Epithelial cell of esophagus (primary cell): ENCODE measurements around the gene CD274.

Experiments used
- DNase-seq: peaks from one replicate; pipeline ENCODE4 v3.0.0; 2010; ENCODE audit warnings: low read depth
- H3K4me3 ChIP-seq: 2 replicates; pipeline ENCODE4 v1.5.1; 2011; ENCODE audit warnings: mild to moderate bottlenecking, low read length, control low read depth
- TF ChIP-seq, protein P1 (sequence below): IDR thresholded peaks from 2 replicates; pipeline ENCODE4 v1.5.1; 2011; ENCODE audit warnings: low read depth, mild to moderate bottlenecking, low read length, control low read depth, inconsistent platforms; ENCODE audit not compliant: insufficient read depth; ENCODE audit errors: missing control alignments

CD274 gene

DNA sequence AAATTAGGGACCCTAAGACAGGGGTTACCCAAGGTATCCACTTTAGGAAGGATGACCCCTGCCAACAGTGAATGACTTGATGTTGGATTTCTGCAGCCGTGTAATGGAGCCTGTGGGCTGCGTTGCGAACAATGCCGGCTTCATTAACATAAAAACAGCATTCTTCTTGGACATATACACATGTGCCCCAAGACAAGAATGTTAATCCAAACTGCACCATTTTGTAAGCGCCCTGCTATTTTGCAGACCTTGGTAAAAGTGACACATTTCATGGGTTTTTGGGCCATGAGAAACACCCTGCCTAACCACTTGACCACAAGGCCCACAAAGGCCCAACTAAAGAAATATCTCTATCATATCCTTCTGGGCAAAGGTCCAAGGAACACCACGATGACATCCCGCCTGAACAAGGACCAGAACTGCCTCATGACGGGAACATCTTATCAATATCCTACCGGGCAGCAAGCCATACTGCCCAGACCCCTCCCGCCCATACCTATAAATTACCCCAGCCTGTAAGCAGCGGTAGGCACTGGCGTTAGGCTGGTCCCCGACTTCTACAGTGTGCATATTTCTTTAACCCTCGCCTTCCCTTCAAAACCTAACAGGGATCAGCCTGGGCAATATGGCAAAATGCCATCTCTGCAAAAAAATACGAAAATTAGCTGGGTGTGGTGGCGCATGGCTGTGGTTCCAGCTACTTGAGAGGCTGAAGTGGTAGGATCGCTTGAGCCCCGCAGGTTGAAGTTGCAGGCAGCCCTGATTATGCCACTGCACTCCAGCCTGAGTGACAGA is 50.3 kb downstream of the CD274 start:
- DNase-seq = no peak
- no peak overlapping the region for H3K4me3 ChIP-seq
- TF ChIP-seq, protein P1, sequence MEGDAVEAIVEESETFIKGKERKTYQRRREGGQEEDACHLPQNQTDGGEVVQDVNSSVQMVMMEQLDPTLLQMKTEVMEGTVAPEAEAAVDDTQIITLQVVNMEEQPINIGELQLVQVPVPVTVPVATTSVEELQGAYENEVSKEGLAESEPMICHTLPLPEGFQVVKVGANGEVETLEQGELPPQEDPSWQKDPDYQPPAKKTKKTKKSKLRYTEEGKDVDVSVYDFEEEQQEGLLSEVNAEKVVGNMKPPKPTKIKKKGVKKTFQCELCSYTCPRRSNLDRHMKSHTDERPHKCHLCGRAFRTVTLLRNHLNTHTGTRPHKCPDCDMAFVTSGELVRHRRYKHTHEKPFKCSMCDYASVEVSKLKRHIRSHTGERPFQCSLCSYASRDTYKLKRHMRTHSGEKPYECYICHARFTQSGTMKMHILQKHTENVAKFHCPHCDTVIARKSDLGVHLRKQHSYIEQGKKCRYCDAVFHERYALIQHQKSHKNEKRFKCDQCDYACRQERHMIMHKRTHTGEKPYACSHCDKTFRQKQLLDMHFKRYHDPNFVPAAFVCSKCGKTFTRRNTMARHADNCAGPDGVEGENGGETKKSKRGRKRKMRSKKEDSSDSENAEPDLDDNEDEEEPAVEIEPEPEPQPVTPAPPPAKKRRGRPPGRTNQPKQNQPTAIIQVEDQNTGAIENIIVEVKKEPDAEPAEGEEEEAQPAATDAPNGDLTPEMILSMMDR = no peak

- TF ChIP-seq, protein P1 = no peak
- DNase-seq = no peak
- H3K4me3 ChIP-seq = no peak overlapping the region
Observed at GRCh38 chr9:5502553-5502952, 52.2 kb downstream of the CD274 start.

GRCh38 chr9:5509573-5509972 is 59.2 kb downstream of the CD274 start:
- DNase-seq = peak; percentile 94
- no peak overlapping the region for H3K4me3 ChIP-seq
- TF ChIP-seq, protein P1 = no peak

DNA sequence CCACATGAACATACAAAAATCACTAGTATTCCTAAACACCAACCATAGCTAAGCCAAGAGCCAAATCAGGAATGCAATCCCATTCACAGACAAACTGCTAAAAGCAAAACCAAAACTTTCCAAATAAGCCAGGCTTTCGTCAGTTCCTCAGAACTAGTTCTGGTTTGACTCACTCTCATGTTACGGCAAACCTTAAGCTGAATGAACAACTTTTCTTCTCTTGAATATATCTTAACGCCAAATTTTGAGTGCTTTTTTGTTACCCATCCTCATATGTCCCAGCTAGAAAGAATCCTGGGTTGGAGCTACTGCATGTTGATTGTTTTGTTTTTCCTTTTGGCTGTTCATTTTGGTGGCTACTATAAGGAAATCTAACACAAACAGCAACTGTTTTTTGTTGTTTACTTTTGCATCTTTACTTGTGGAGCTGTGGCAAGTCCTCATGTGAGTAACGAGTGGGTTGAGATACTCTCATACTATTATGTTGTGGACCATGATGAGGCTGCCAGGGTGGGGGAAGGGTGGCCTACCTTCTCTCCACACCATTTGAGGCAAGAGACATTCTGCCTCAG is 60.1 kb downstream of the CD274 start, which contains the start of gene PDCD1LG2:
TSS of gene PDCD1LG2 (plus strand) at position 172 of the 572 bp plus-strand sequence. CDS start 12,016 bp downstream, outside the sequence.
- TF ChIP-seq, protein P1 = no peak
- no peak within 1 kb of the TSS for H3K4me3 ChIP-seq
- DNase-seq = peak; percentile 79

DNA sequence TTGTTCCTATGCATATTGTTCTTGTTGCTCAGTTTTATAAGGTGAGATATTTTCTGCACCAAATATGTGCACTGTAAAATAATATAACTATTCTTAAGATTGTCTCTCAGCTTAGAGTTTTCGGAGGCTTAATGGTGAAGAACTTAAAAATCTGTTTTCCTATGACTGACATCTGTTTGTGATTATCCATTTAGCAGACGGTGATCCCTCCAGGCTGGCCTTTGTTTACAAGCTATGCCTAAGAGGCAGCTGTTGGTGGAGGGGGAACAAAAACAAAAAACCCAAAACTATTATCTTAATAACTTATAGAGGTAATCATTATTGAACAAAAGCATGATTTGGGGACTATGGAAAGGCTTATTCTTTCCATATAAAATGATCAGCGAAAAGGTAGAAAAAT is 60.6 kb downstream of the CD274 start:
- DNase-seq = no peak
- TF ChIP-seq, protein P1 = no peak
- H3K4me3 ChIP-seq = no peak overlapping the region

DNA sequence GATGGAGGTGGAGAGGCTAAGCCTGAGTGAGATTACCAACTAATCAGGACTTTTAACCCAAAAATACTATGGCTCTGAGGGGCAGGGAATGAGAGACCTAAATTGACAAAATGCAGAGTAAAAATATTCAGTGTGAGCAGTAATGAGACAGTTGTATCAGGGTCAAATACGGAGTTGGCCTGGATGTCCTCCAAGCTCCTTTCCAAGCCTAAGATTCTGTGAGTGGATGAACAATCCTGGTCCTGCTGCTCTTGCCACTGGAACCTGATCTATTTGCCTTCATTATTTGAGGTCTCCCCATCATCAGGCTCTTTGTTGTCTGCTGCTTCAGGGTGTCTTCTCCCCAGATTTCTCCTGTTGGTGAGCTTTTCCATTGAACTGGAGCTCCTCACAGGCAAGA is 61.1 kb downstream of the CD274 start:
- no peak overlapping the region for H3K4me3 ChIP-seq
- TF ChIP-seq, protein P1 = no peak
- DNase-seq = no peak
